Measurements from ENCODE around the gene DDX23.

GRCh38 chr12:48803675-48804074, 48.3 kb downstream of the DDX23 start:
- TF ChIP-seq, protein P1, sequence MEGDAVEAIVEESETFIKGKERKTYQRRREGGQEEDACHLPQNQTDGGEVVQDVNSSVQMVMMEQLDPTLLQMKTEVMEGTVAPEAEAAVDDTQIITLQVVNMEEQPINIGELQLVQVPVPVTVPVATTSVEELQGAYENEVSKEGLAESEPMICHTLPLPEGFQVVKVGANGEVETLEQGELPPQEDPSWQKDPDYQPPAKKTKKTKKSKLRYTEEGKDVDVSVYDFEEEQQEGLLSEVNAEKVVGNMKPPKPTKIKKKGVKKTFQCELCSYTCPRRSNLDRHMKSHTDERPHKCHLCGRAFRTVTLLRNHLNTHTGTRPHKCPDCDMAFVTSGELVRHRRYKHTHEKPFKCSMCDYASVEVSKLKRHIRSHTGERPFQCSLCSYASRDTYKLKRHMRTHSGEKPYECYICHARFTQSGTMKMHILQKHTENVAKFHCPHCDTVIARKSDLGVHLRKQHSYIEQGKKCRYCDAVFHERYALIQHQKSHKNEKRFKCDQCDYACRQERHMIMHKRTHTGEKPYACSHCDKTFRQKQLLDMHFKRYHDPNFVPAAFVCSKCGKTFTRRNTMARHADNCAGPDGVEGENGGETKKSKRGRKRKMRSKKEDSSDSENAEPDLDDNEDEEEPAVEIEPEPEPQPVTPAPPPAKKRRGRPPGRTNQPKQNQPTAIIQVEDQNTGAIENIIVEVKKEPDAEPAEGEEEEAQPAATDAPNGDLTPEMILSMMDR (IDR thresholded peaks at IDR 0.05; ENCODE audit: poor library complexity): no peak
- TF ChIP-seq EZH2phosphoT487 (IDR thresholded peaks at IDR 0.05; ENCODE audit: low read depth, severe bottlenecking, unreplicated experiment) (no peak), EZH2 (IDR thresholded peaks at IDR 0.05; ENCODE audit: borderline replicate concordance) (no peak)
